Measurements from ENCODE around the gene SBK3.

SBK3 gene

DNA sequence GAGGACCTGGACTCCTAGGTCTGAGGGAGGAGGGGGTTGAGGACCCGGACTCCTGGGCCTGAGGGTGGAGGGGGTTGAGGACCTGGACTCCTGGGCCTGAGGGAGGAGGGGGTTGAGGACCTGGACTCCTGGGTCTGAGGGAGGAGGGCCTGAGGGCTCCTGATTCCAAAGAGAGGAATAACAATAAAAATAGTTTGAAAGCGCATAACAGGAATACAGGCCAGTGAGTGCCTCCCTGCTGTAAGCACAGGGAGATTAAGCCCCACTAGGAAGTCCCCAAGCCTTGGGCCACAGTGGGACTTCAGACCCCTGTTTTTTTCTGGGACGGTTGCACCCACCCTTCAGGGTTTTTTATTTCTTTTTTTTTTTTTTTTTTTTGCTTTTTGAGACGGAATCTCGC, 7.2 kb downstream of the SBK3 start:
- H3K27ac ChIP-seq, result no peak overlapping the region
- intact Hi-C loops (cut with DNase I; ENCODE audit: low total_unique reads), result no loop called here
- no peaks in the 10 kb centered on the region for H3K4me1 ChIP-seq
- no peak overlapping the region for H3K4me3 ChIP-seq
- peaks cover 0 to 39% of the 10 kb centered on the region in 2 donors for H3K27me3 ChIP-seq
- TF ChIP-seq, protein P1, sequence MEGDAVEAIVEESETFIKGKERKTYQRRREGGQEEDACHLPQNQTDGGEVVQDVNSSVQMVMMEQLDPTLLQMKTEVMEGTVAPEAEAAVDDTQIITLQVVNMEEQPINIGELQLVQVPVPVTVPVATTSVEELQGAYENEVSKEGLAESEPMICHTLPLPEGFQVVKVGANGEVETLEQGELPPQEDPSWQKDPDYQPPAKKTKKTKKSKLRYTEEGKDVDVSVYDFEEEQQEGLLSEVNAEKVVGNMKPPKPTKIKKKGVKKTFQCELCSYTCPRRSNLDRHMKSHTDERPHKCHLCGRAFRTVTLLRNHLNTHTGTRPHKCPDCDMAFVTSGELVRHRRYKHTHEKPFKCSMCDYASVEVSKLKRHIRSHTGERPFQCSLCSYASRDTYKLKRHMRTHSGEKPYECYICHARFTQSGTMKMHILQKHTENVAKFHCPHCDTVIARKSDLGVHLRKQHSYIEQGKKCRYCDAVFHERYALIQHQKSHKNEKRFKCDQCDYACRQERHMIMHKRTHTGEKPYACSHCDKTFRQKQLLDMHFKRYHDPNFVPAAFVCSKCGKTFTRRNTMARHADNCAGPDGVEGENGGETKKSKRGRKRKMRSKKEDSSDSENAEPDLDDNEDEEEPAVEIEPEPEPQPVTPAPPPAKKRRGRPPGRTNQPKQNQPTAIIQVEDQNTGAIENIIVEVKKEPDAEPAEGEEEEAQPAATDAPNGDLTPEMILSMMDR (IDR thresholded peaks at IDR 0.05), result no peak
- no peaks in the 10 kb centered on the region for H3K36me3 ChIP-seq
- no peaks in the 10 kb centered on the region for H3K9me3 ChIP-seq
- no peak for DNase-seq

DNA sequence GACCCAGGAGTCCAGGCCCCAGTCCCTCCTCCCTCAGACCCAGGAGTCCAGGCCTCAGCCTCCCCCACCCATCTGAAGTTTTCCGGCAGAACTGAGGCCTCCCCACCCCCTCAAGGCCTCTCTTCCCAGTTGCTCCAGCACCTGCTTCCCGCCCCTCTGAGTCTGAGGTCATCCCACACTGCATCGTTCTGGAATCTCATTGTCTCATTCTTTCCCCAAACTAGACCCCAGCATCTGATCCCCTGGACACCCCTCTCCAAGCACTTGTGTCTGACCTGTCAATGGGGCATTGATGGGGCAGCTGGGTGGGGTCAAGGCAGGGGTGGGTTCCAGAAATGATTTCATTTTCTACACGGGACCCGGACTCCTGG, 7.6 kb downstream of the SBK3 start:
- intact Hi-C loops (cut with DNase I; ENCODE audit: low total_unique reads), result no loop called here
- TF ChIP-seq, protein P1 (IDR thresholded peaks at IDR 0.05), result no peak
- Histone ChIP-seq H3K27ac (no peak overlapping the region), H3K27me3 (peaks cover 0 to 39% of the 10 kb centered on the region in 2 donors), H3K36me3 (no peaks in the 10 kb centered on the region), H3K4me3 (no peak overlapping the region), H3K4me1 (no peaks in the 10 kb centered on the region), H3K9me3 (no peaks in the 10 kb centered on the region)
- no peak for DNase-seq

DNA sequence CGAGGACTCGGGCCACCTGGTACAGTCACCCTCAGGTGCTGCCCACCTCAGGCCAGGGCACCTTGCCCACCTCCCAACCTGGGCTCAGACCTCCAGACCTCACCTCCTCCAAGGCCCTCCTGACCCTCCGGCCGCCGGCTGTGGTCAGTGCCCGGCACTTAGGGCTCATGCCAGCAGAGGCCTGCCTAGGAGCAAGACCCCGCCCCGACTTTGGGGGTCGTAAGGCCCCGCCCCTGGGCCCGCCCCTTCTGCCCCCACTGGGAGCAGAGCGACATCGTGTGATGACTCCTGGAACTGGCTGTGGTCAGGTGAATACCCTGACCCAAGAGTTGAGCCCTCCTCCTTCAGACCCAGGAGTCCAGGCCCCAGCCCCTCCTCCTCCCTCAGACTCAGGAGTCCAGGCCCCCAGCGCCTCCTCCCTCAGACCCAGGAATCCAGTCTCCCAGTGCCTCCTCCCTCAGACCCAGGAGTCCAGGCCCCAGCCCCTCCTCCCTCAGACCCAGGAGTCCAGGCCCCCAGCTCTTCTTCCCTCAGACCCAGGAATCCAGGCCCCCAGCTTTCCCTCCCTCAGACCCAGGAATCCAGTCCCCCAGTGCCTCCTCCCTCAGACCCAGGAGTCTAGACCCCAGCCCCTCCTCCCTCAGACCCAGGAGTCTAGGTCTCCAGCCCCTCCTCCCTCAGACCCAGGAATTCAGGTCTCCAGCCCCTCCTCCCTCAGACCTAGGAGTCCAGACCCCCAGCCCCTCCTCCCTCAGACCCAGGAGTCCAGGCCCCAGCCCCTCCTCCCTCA, 8.2 kb downstream of the SBK3 start, which contains the start of gene SBK2:
TSS of gene SBK2 (minus strand) at position 183 of the 790 bp plus-strand sequence. CDS start 839 bp downstream, outside the sequence.
- Histone ChIP-seq H3K4me3 (no peak within 1 kb of the TSS), H3K4me1 (no peaks in the 10 kb centered on the region), H3K27ac (no peak within 1 kb of the TSS), H3K36me3 (no peaks in the 10 kb centered on the region), H3K9me3 (no peaks in the 10 kb centered on the region), H3K27me3 (peaks cover 0 to 39% of the 10 kb centered on the region in 2 donors)
- TF ChIP-seq, protein P1 (IDR thresholded peaks at IDR 0.05), result no peak
- no peak for DNase-seq
- intact Hi-C loops (cut with DNase I; ENCODE audit: low total_unique reads), result no loop called here

DNA sequence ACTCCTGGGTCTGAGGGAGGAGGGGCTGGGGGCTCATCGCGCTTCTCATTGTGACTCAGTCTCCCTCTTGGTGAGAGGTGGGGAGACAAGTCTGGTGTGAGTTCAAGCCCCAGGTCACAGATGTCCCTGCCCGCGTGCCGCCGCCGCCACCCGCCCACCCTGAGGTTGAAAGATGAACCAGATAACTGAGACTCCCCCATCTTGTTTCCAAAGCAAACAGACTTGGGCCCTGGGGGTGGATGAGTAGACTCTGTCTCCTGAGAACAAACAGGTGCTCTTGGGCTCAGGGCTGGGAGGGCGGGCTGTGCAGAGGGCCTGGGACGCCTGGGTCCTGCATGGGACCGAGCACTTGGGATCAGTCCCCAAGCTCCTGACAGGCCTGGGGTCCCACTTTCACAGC, 9.0 kb downstream of the SBK3 start:
- intact Hi-C loops (cut with DNase I; ENCODE audit: low total_unique reads), result no loop called here
- no peak for DNase-seq
- H3K4me1 ChIP-seq, result no peaks in the 10 kb centered on the region

DNA sequence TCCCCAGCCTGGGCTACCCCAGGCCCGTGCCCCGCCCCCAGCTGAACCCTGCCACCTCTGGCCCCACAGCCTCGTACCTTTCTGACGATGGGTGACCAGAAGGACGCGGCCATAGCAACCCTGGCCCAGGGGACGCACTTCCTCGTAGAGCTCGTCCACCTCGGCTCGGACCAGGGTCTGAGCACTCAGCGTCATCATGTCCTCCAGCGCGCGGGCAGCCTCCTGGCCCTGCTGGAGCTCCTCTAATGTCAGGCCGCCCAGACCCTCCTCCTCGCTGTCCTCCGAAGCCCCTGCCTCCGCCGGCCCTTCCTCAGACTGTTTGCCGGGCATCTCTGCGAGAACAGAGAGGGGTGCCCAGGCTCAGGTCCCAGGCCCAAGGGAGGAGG, 9.4 kb downstream of the SBK3 start:
- no peaks in the 10 kb centered on the region for H3K4me1 ChIP-seq
- H3K36me3 ChIP-seq, result no peaks in the 10 kb centered on the region
- H3K27me3 ChIP-seq, result peaks cover 0 to 39% of the 10 kb centered on the region in 2 donors
- intact Hi-C loops (cut with DNase I; ENCODE audit: low total_unique reads), result no loop called here
- TF ChIP-seq, protein P1 (IDR thresholded peaks at IDR 0.05), result no peak
- no peak overlapping the region for H3K27ac ChIP-seq
- no peak for DNase-seq
- H3K9me3 ChIP-seq, result no peaks in the 10 kb centered on the region
- H3K4me3 ChIP-seq, result no peak overlapping the region

More for the DNA sequence above, 9.0 kb downstream of the SBK3 start:
- no peak overlapping the region for H3K27ac ChIP-seq
- H3K36me3 ChIP-seq, result no peaks in the 10 kb centered on the region
- no peaks in the 10 kb centered on the region for H3K9me3 ChIP-seq
- TF ChIP-seq, protein P1 (IDR thresholded peaks at IDR 0.05), result no peak
- no peak overlapping the region for H3K4me3 ChIP-seq
- H3K27me3 ChIP-seq, result peaks cover 0 to 39% of the 10 kb centered on the region in 2 donors

Data from tibial artery (tissue), 4 donors.